ENCODE measurements around the gene SDF4. TPM values are rescaled to one million over a fixed set of nuclear protein-coding genes. Genes with fewer than 3 reads are reported as not detected.
A peak's percentile ranks its signal among the peaks of the same experiment; 100 is the strongest.

Gene SDF4
- total RNA-seq, 2 donors from 2014 or later = 85.9 to 95.6 TPM

DNA sequence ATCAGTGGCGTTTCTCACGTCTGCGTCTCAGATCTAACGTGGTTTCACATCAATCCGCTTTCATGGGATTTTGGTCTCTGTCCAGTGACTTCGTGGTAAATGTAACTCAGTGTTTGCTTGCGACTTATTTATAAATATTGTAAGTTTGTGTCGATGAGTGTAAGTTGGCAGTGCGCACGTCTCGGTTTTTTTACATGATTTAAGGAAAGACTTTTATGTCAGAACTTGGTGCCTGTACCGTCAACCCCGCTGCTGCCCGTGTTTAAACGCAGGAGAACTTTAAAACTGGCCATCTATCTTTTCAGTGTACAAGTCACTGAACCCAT lies 1.7 kb upstream of the SDF4 start:
- H3K27ac Mint-ChIP-seq = peak overlapping the region; percentile 10
- peaks cover 6% of the 10 kb centered on the region for H3K9me3 Mint-ChIP-seq
- 95% methylated on average over 15 of the region's 15 CpGs for WGBS, 2 experiments (ENCODE audit: insufficient coverage in 1 of 2, insufficient read length in 1 of 2)

DNA sequence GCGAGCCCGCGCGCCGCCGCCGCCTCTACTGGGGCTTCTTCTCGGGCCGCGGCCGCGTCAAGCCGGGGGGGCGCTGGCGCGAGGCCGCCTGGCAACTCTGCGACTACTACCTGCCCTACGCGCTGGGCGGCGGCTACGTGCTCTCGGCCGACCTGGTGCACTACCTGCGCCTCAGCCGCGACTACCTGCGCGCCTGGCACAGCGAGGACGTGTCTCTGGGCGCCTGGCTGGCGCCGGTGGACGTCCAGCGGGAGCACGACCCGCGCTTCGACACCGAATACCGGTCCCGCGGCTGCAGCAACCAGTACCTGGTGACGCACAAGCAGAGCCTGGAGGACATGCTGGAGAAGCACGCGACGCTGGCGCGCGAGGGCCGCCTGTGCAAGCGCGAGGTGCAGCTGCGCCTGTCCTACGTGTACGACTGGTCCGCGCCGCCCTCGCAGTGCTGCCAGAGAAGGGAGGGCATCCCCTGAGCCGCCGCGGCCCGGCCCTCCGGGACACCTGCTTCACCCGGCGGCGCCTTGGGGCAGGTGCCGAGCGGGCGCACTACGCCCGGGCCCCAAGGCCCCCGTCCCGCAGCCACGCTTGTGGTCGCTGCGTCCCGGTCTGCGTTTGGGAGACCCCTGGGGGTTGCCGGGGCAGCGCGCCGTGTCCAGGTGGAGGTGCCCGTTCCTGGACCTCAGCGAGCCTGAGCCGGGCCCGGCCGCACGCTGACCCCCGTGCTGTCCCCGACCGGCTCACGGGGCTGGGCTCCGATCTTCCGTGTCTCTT lies 1.2 kb upstream of the SDF4 start:
- Mint-ChIP-seq H3K27ac (no peak overlapping the region), H3K36me3 (ENCODE audit: low read depth) (peaks cover 24% of the 10 kb centered on the region), H3K4me3 (peak overlapping the region; percentile 37), H3K4me1 (peaks cover 8% of the 10 kb centered on the region), H3K27me3 (ENCODE audit: insufficient read depth) (no peaks in the 10 kb centered on the region), H3K9me3 (peaks cover 6% of the 10 kb centered on the region)
- Histone ChIP-seq H3K36me3 (ENCODE audit: control insufficient read depth, insufficient read depth, low read length) (peaks cover 16% of the 10 kb centered on the region), H3K9me3 (ENCODE audit: control insufficient read depth, low read length) (no peaks in the 10 kb centered on the region), H3K4me3 (ENCODE audit: low read length) (peak overlapping the region; percentile 64), H3K27ac (ENCODE audit: low read depth, low read length) (no peak overlapping the region), H3K9ac (ENCODE audit: extremely low read depth, low read length, poor library complexity, severe bottlenecking) (no peak overlapping the region), H3K27me3 (ENCODE audit: control insufficient read depth, insufficient read depth, low read length, poor library complexity, severe bottlenecking) (no peaks in the 10 kb centered on the region), H3K4me1 (ENCODE audit: control insufficient read depth, insufficient read depth, low read length) (no peaks in the 10 kb centered on the region)
- TF ChIP-seq CTCF (conservative IDR thresholded peaks at IDR 0.05) = no peak
- DNase-seq = no peak
- WGBS, 2 experiments (ENCODE audit: insufficient coverage in 1 of 2, insufficient read length in 1 of 2) = 96% methylated on average over 96 to 98 of the region's 98 CpGs

More for the DNA sequence above, 1.7 kb upstream of the SDF4 start:
- Mint-ChIP-seq H3K27me3 (ENCODE audit: insufficient read depth) (no peaks in the 10 kb centered on the region), H3K4me3 (peak overlapping the region; percentile 37), H3K36me3 (ENCODE audit: low read depth) (peaks cover 21% of the 10 kb centered on the region), H3K4me1 (peaks cover 8% of the 10 kb centered on the region)
- H3K36me3 ChIP-seq (ENCODE audit: control insufficient read depth, insufficient read depth, low read length) = peaks cover 15% of the 10 kb centered on the region
- H3K27me3 ChIP-seq (ENCODE audit: control insufficient read depth, insufficient read depth, low read length, poor library complexity, severe bottlenecking) = no peaks in the 10 kb centered on the region
- no peak overlapping the region for H3K9ac ChIP-seq (ENCODE audit: extremely low read depth, low read length, poor library complexity, severe bottlenecking)
- no peaks in the 10 kb centered on the region for H3K9me3 ChIP-seq (ENCODE audit: control insufficient read depth, low read length)
- no peaks in the 10 kb centered on the region for H3K4me1 ChIP-seq (ENCODE audit: control insufficient read depth, insufficient read depth, low read length)
- no peak for TF ChIP-seq CTCF (conservative IDR thresholded peaks at IDR 0.05)
- H3K4me3 ChIP-seq (ENCODE audit: low read length) = peak overlapping the region; percentile 64
- no peak overlapping the region for H3K27ac ChIP-seq (ENCODE audit: low read depth, low read length)
- no peak for DNase-seq

- Histone ChIP-seq H3K36me3 (ENCODE audit: control insufficient read depth, insufficient read depth, low read length) (peaks cover 16% of the 10 kb centered on the region), H3K27me3 (ENCODE audit: control insufficient read depth, insufficient read depth, low read length, poor library complexity, severe bottlenecking) (no peaks in the 10 kb centered on the region), H3K4me1 (ENCODE audit: control insufficient read depth, insufficient read depth, low read length) (no peaks in the 10 kb centered on the region), H3K27ac (ENCODE audit: low read depth, low read length) (peak within 1 kb of the TSS; percentile 47), H3K9me3 (ENCODE audit: control insufficient read depth, low read length) (no peaks in the 10 kb centered on the region), H3K4me3 (ENCODE audit: low read length) (peak within 1 kb of the TSS; percentile 92), H3K9ac (ENCODE audit: extremely low read depth, low read length, poor library complexity, severe bottlenecking) (peak within 1 kb of the TSS; percentile 79)
- WGBS, 2 experiments (ENCODE audit: insufficient coverage in 1 of 2, insufficient read length in 1 of 2) = 24 to 47% methylated on average over 55 to 100 of the region's 100 CpGs
- H3K4me3 Mint-ChIP-seq = peak within 1 kb of the TSS; percentile 87
- H3K9me3 Mint-ChIP-seq = peaks cover 6% of the 10 kb centered on the region
- H3K4me1 Mint-ChIP-seq = peaks cover 8% of the 10 kb centered on the region
- no peak for DNase-seq
- peaks cover 27% of the 10 kb centered on the region for H3K36me3 Mint-ChIP-seq (ENCODE audit: low read depth)
- no peaks in the 10 kb centered on the region for H3K27me3 Mint-ChIP-seq (ENCODE audit: insufficient read depth)
- peak within 1 kb of the TSS; percentile 86 for H3K27ac Mint-ChIP-seq
- TF ChIP-seq CTCF (conservative IDR thresholded peaks at IDR 0.05) = no peak
Observed at GRCh38 chr1:1232208-1232795, 501 bp upstream of the SDF4 start, which contains the start of gene B3GALT6. TSS of gene B3GALT6 (plus strand) at chr1:1232237. CDS start at chr1:1232279, 42 bp downstream.

Data from endodermal cell (in vitro differentiated cells).